H1 (cell line): Measurements from ENCODE around the gene PPIF. TPM values are rescaled to one million over a fixed set of nuclear protein-coding genes. Genes with fewer than 3 reads are reported as not detected.
A peak's percentile ranks its signal among the peaks of the same experiment; 100 is the strongest.

Experiments
- CTCF ChIA-PET: fragments of 300-600 bp; sonication (Branson Sonifier 250); formaldehyde crosslinking; loops from one replicate; lab custom pipeline; 2021; ENCODE audit not compliant: partially characterized antibody; lab: Charles Lee
- POLR2A ChIA-PET: fragments of 300-600 bp; sonication (Branson Sonifier 250); formaldehyde crosslinking; loops from one replicate; lab custom pipeline; 2021; ENCODE audit warnings: inconsistent platforms; ENCODE audit not compliant: partially characterized antibody; lab: Charles Lee
- DNase-seq, 2 experiments: peaks; one replicate each; pipeline versions ENCODE4 v3.0.0 to v3.0.0-alpha.2; 2010 to 2022; ENCODE audit warnings: low spot score in 2 of 2, low read depth in 1 of 2, mixed read lengths in 1 of 2
- FAIRE-seq: peaks from 2 replicates; lab custom pipeline; 2011; peaks lifted over from hg19 to GRCh38; lab: Jason Lieb, UNC
- H2AFZ ChIP-seq: 2 replicates; pipeline ENCODE4 v1.8.1; 2012; ENCODE audit warnings: low read length, inconsistent platforms
- H2AK5ac ChIP-seq: 2 replicates; pipeline ENCODE4 v1.6.1; 2013; ENCODE audit warnings: low read depth, low read length
- H2BK120ac ChIP-seq: replicated peaks from 2 replicates; pipeline ENCODE3; 2013; ENCODE audit warnings: low read depth, low read length, inconsistent platforms
- H2BK12ac ChIP-seq: 2 replicates; pipeline ENCODE4 v1.6.1; 2013; ENCODE audit warnings: low read depth, low read length
- H2BK15ac ChIP-seq: 2 replicates; pipeline ENCODE4 v1.6.1; 2013; ENCODE audit warnings: low read length
- H2BK20ac ChIP-seq: 2 replicates; pipeline ENCODE4 v1.6.1; 2013; ENCODE audit warnings: low read length
- H2BK5ac ChIP-seq: 2 replicates; pipeline ENCODE4 v1.6.1; 2013; ENCODE audit warnings: low read depth, low read length
- H3K14ac ChIP-seq: 2 replicates; pipeline ENCODE4 v1.6.1; 2013; ENCODE audit warnings: inconsistent platforms; ENCODE audit not compliant: insufficient read length
- H3K18ac ChIP-seq: 2 replicates; pipeline ENCODE4 v1.6.1; 2013; ENCODE audit warnings: low read length; ENCODE audit errors: extremely low read depth
- H3K23ac ChIP-seq: 2 replicates; pipeline ENCODE4 v1.6.1; 2013; ENCODE audit warnings: inconsistent platforms; ENCODE audit not compliant: insufficient read length
- H3K23me2 ChIP-seq: 2 replicates; pipeline ENCODE4 v1.6.1; 2013; ENCODE audit warnings: low read depth, low read length
- H3K27ac ChIP-seq: 2 replicates; pipeline ENCODE4 v1.6.1; 2011; ENCODE audit warnings: low read depth, low read length, inconsistent platforms
- H3K27me3 ChIP-seq, 4 experiments: replicated peaks in 1 of 4; 1 replicate in 1 of 4; 2 replicates in 3 of 4; pipeline versions ENCODE4 v1.6.1 to v1.8.1; 2011 to 2013; ENCODE audit warnings: low read length in 3 of 4, mild to moderate bottlenecking in 3 of 4, inconsistent platforms in 2 of 4, mixed read lengths in 2 of 4, moderate library complexity in 1 of 4; ENCODE audit not compliant: control insufficient read depth in 3 of 4, insufficient read depth in 3 of 4; ENCODE audit errors: extremely low read depth in 1 of 4
- H3K36me3 ChIP-seq, 4 experiments: 2 replicates each; pipeline versions ENCODE4 v1.6.1 to v1.8.1; 2011 to 2013; ENCODE audit warnings: mild to moderate bottlenecking in 4 of 4, low read length in 3 of 4, moderate library complexity in 2 of 4, control low read depth in 1 of 4, inconsistent platforms in 1 of 4; ENCODE audit not compliant: insufficient read depth in 4 of 4, control insufficient read depth in 2 of 4
- H3K4ac ChIP-seq: replicated peaks from 2 replicates; pipeline ENCODE3; 2013; ENCODE audit warnings: low read length, low read depth, mixed read lengths, inconsistent platforms; ENCODE audit not compliant: insufficient read length
- H3K4me1 ChIP-seq, 4 experiments: replicated peaks in 1 of 4; 1 replicate in 1 of 4; 2 replicates in 3 of 4; pipeline versions ENCODE4 v1.6.1 to v1.8.1; 2011 to 2013; ENCODE audit warnings: low read length in 3 of 4, inconsistent platforms in 2 of 4, mixed read lengths in 1 of 4; ENCODE audit not compliant: insufficient read depth in 4 of 4, control insufficient read depth in 3 of 4
- H3K4me2 ChIP-seq, 2 experiments: 2 replicates each; pipeline versions ENCODE4 v1.6.1 to v1.8.1; 2011 to 2013; ENCODE audit warnings: low read depth in 2 of 2, low read length in 2 of 2, control low read depth in 1 of 2, inconsistent platforms in 1 of 2, mild to moderate bottlenecking in 1 of 2; ENCODE audit not compliant: insufficient read depth in 1 of 2
- H3K4me3 ChIP-seq, 4 experiments: fragments of 200-600, 300-600 bp in 1 of 4; sonication (generic), shearing (Covaris generic), sonication (Bioruptor Twin) in 1 of 4; 2 replicates each; pipeline versions ENCODE4 v1.5.1 to v1.8.1; 2011 to 2016; ENCODE audit warnings: low read length in 4 of 4, low read depth in 3 of 4, control low read depth in 2 of 4, inconsistent platforms in 2 of 4, mild to moderate bottlenecking in 2 of 4, mixed read lengths in 1 of 4, moderate library complexity in 1 of 4; ENCODE audit not compliant: insufficient read depth in 2 of 4; ENCODE audit errors: extremely low read depth in 1 of 4
- H3K56ac ChIP-seq: replicated peaks from 2 replicates; pipeline ENCODE3; 2013; ENCODE audit warnings: low read depth, mild to moderate bottlenecking, mixed read lengths, low read length, inconsistent platforms; ENCODE audit not compliant: insufficient read length
- H3K79me1 ChIP-seq: 2 replicates; pipeline ENCODE4 v1.6.1; 2013; ENCODE audit warnings: low read depth, low read length, control low read depth
- H3K79me2 ChIP-seq, 2 experiments: 2 replicates each; pipeline versions ENCODE4 v1.6.1 to v1.8.1; 2012 to 2013; ENCODE audit warnings: low read length in 2 of 2, mild to moderate bottlenecking in 2 of 2, inconsistent platforms in 1 of 2; ENCODE audit not compliant: insufficient read depth in 2 of 2, control insufficient read depth in 1 of 2
- H3K9ac ChIP-seq, 4 experiments: replicated peaks in 1 of 4; 1 replicate in 1 of 4; 2 replicates in 3 of 4; pipeline versions ENCODE4 v1.6.1 to v1.8.1; 2011 to 2013; ENCODE audit warnings: low read depth in 3 of 4, low read length in 3 of 4, control low read depth in 2 of 4, mild to moderate bottlenecking in 2 of 4, moderate library complexity in 2 of 4, inconsistent platforms in 1 of 4; ENCODE audit errors: extremely low read depth in 1 of 4
- H3K9me3 ChIP-seq, 2 experiments: 2 replicates each; pipeline versions ENCODE4 v1.6.1 to v1.8.1; 2012 to 2013; ENCODE audit warnings: mild to moderate bottlenecking in 2 of 2, moderate library complexity in 2 of 2, control low read depth in 1 of 2, inconsistent platforms in 1 of 2, low read depth in 1 of 2, low read length in 1 of 2, mixed read lengths in 1 of 2; ENCODE audit not compliant: insufficient read depth in 2 of 2
- H4K20me1 ChIP-seq, 2 experiments: replicated peaks in 1 of 2; 2 replicates each; pipeline versions ENCODE3 to v1.8.1; 2011 to 2013; ENCODE audit warnings: inconsistent platforms in 2 of 2, low read length in 2 of 2, mild to moderate bottlenecking in 1 of 2; ENCODE audit not compliant: insufficient read depth in 2 of 2, control insufficient read depth in 1 of 2
- H4K5ac ChIP-seq: 2 replicates; pipeline ENCODE4 v1.6.1; 2013; ENCODE audit warnings: low read length, low read depth, mixed read lengths, inconsistent platforms; ENCODE audit not compliant: insufficient read length
- H4K8ac ChIP-seq: 2 replicates; pipeline ENCODE4 v1.8.0; 2013; ENCODE audit warnings: mild to moderate bottlenecking, moderate library complexity, low read length, inconsistent platforms; ENCODE audit not compliant: insufficient read depth; ENCODE audit errors: extremely low read depth
- H4K91ac ChIP-seq: replicated peaks from 2 replicates; pipeline ENCODE3; 2013; ENCODE audit warnings: low read length, mixed read lengths, inconsistent platforms; ENCODE audit not compliant: insufficient read length
- FOSL1 ChIP-seq: IDR thresholded peaks from 2 replicates; pipeline ENCODE4 v1.6.1; 2011; ENCODE audit warnings: mild to moderate bottlenecking, low read depth, low read length, moderate library complexity; ENCODE audit not compliant: insufficient read depth
- POU5F1 ChIP-seq: IDR thresholded peaks from 2 replicates; pipeline ENCODE4 v1.6.1; 2011; ENCODE audit warnings: low read depth, mild to moderate bottlenecking, low read length, moderate library complexity
- SP1 ChIP-seq: IDR thresholded peaks from 2 replicates; pipeline ENCODE4 v1.6.1; 2011; ENCODE audit warnings: low read depth, low read length
- WGBS, 2 experiments: shearing (Covaris generic) in 1 of 2; methylation state at CpG; one replicate each; pipeline versions ENCODE4 v1.1.6 to v1.1.7; 2013 to 2015; ENCODE audit warnings: low lambda C conversion rate in 2 of 2, mixed read lengths in 2 of 2, inconsistent platforms in 1 of 2, low coverage in 1 of 2, missing lambda C conversion rate in 1 of 2; ENCODE audit not compliant: insufficient replicate concordance in 2 of 2, insufficient coverage in 1 of 2, insufficient read length in 1 of 2; ENCODE audit errors: extremely low coverage in 1 of 2, missing lambda C conversion rate in 1 of 2; 5-methylcytosine and 5-hydroxymethylcytosine counted together
- polyA plus RNA-seq, 7 experiments: library from polyadenylated mRNA; depleted of rRNA in 3 of 7; stranded (reverse) in 5 of 7; unstranded in 2 of 7; fragments of >200 nt in 5 of 7; fragments of 200-250 nt in 2 of 7; gene quantifications; 1 replicate in 5 of 7; 2 replicates in 1 of 7; 4 replicates in 1 of 7; pipeline versions ENCODE4 v1.2.1 to v1.2.3, GENCODE V29; 2011 to 2013; ENCODE audit warnings: missing spikeins in 2 of 7, mixed read lengths in 2 of 7
- total RNA-seq: library from RNA; stranded (reverse); fragmentation: NEBNext Ultra II Directional; extraction: Animal tissue kit (Norgen Biotek cat#: 25700); gene quantifications from 2 replicates; pipeline ENCODE4 v1.2.1, GENCODE V29; 2021
- TF ChIP-seq, protein P1 (sequence below), 3 experiments: IDR thresholded peaks; 1 replicate in 2 of 3; 2 replicates in 1 of 3; pipeline versions ENCODE4 v1.5.1 to v1.6.1; 2011; ENCODE audit warnings: low read length in 3 of 3, mild to moderate bottlenecking in 3 of 3, inconsistent platforms in 2 of 3, low read depth in 1 of 3, moderate library complexity in 1 of 3; ENCODE audit not compliant: insufficient read depth in 1 of 3; ENCODE audit errors: control extremely low read depth in 1 of 3
- TF ChIP-seq, protein P2 (sequence below): IDR thresholded peaks from 2 replicates; pipeline ENCODE4 v1.6.1; 2012; ENCODE audit warnings: low read length, inconsistent platforms

PPIF gene
- total and polyA plus RNA-seq, 2 of the 8 experiments (the other 6 are each of a cell fraction or from before 2014, with no cell fraction given), result 70.2 to 77.6 TPM

DNA sequence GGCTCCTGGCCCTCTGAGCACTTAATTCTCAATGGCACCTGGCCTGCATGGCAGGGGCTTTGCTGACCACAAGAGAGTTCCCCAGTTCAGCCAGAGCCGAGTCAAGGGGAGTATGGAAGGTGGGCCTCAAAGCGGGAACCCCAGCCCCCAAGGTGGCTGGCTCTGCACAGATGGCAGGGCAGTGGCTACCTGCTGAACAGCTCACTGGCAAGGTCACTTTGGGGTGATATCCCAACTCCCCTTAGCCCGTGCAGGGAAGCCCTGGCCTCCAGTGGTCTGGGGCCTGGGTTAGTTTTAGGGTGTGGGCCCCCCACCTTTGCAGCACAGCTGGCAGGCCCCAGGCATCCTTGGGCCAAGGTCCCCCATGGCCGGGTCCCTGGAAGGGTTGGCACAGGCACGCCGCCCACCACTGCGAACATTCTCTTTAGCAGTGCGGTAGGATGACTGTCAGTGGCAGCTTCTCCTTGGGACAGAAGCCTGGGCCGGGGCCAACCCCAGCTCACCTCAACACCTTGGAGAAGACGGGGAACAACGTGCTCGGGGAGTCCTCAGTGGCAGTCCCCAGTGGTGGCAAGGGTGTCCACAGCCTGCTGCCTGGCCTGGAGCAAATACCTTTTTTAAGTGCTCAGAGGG, 36.8 kb downstream of the PPIF start:
- Histone ChIP-seq H2BK15ac (no peak overlapping the region), H2BK120ac (no peak overlapping the region), H3K4ac (no peak overlapping the region), H3K4me1 (peaks cover 0 to 6% (median 1%) of the 10 kb centered on the region in 4 experiments; a peak in 2 of 7 replicates), H2BK12ac (no peak overlapping the region), H3K18ac (no peak overlapping the region), H3K23ac (no peak overlapping the region), H3K27ac (no peak overlapping the region), H3K79me2 (no peaks in the 10 kb centered on the region), H3K56ac (no peak overlapping the region), H2BK5ac (no peak overlapping the region), H3K23me2 (no peaks in the 10 kb centered on the region), H3K14ac (no peak overlapping the region), H2BK20ac (no peak overlapping the region), H2AK5ac (no peak overlapping the region), H3K9ac (no peak overlapping the region), H4K5ac (no peak overlapping the region), H3K36me3 (no peaks in the 10 kb centered on the region), H4K8ac (peak overlapping the region; percentile 51; the same call in 1 of the 2 replicates), H3K4me3 (no peak overlapping the region), H3K79me1 (no peaks in the 10 kb centered on the region), H3K9me3 (no peaks in the 10 kb centered on the region), H3K4me2 (no peak overlapping the region), H4K20me1 (no peaks in the 10 kb centered on the region), H4K91ac (no peak overlapping the region), H3K27me3 (no peaks in the 10 kb centered on the region), H2AFZ (no peak overlapping the region)
- CTCF ChIA-PET, result interaction anchor here (0.6 to 3.0 kb wide), 12 partner anchors 9 to 181 kb away, joined by 3 to 23 read pairs (median 3); no protein-coding TSS in a partner anchor
- no peak for TF ChIP-seq SP1
- no peak for TF ChIP-seq FOSL1
- TF ChIP-seq, protein P1, sequence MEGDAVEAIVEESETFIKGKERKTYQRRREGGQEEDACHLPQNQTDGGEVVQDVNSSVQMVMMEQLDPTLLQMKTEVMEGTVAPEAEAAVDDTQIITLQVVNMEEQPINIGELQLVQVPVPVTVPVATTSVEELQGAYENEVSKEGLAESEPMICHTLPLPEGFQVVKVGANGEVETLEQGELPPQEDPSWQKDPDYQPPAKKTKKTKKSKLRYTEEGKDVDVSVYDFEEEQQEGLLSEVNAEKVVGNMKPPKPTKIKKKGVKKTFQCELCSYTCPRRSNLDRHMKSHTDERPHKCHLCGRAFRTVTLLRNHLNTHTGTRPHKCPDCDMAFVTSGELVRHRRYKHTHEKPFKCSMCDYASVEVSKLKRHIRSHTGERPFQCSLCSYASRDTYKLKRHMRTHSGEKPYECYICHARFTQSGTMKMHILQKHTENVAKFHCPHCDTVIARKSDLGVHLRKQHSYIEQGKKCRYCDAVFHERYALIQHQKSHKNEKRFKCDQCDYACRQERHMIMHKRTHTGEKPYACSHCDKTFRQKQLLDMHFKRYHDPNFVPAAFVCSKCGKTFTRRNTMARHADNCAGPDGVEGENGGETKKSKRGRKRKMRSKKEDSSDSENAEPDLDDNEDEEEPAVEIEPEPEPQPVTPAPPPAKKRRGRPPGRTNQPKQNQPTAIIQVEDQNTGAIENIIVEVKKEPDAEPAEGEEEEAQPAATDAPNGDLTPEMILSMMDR (IDR thresholded peaks at IDR 0.05; ENCODE audit: control extremely low read depth in 1 of 3, insufficient read depth in 1 of 3, low read depth in 1 of 3, low read length in 3 of 3), result no peak
- TF ChIP-seq, protein P2, sequence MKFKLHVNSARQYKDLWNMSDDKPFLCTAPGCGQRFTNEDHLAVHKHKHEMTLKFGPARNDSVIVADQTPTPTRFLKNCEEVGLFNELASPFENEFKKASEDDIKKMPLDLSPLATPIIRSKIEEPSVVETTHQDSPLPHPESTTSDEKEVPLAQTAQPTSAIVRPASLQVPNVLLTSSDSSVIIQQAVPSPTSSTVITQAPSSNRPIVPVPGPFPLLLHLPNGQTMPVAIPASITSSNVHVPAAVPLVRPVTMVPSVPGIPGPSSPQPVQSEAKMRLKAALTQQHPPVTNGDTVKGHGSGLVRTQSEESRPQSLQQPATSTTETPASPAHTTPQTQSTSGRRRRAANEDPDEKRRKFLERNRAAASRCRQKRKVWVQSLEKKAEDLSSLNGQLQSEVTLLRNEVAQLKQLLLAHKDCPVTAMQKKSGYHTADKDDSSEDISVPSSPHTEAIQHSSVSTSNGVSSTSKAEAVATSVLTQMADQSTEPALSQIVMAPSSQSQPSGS, result no peak
- no peak for TF ChIP-seq POU5F1
- FAIRE-seq (no peak), DNase-seq (no peak)
- WGBS, 2 experiments, result 83% methylated on average over 11 of the region's 12 CpGs; no CpG with 5 or more reads in 1 of the 2 experiments
- POLR2A ChIA-PET, result no interaction called here
